HG03108 (cell line): ENCODE results near the gene HNRNPA1L2.
A peak's percentile ranks its signal among the peaks of the same experiment; 100 is the strongest.
"Not testable (repeated sequence)": the region's sequence is repeated elsewhere in the genome, so short reads cannot be mapped to it uniquely, and the experiment has no call there.

ENCODE experiments used
- ATAC-seq: cut with Tn5 transposase; IDR thresholded peaks from one replicate; pipeline ENCODE4 v1.9.1; 2021; ENCODE audit warnings: moderate library complexity; ENCODE audit not compliant: unreplicated experiment

HNRNPA1L2 gene

DNA sequence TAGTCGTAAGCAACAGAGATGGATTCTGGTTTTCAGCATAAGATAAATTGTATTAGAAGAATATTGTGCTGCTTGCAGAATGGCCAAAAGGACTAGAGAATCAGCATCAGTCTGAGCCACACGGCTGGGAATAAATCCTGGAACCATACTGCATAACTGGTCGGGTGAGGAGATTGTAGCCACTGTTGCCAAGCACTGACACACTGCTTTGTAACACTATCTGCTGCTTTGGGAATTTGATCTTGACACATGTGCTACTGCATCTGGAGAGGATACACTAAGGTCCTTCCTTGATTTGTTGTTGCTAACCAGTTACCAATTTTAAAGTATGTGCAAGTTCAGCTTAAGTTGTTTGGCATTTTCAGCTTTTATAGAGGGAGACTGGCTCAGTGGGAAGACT, 1.9 kb downstream of the HNRNPA1L2 start:
- no peak for ATAC-seq

DNA sequence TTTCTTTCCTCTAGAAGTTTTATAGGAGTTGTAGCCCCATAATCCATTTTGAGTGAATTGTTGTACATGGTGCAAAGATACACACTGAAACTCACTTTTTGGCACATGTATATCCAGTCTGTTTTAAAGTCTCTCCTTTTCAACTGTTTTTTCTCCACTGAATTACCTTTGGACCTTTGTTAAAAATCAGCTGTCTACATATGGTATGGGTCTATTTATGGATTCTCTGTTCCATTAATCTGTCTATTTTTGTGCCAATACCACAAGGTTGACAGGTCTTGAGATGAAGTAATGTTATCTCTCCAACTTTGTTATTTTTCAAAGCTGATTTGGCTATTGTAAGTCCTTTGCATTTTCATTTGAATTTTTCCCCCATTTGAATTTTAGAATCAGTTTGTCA, 4.7 kb downstream of the HNRNPA1L2 start:
- no peak for ATAC-seq

GRCh38 chr13:52650731-52651130, 8.5 kb downstream of the HNRNPA1L2 start:
- no peak for ATAC-seq

GRCh38 chr13:52651897-52652195, 9.6 kb downstream of the HNRNPA1L2 start:
- ATAC-seq = peak; percentile 8

- ATAC-seq = peak; percentile 95
These were observed 10.2 kb downstream of the HNRNPA1L2 start, which contains the start of gene SUGT1 for GRCh38 chr13:52652196-52652979. Gene SUGT1, plus strand, starts transcription at chr13:52652836. Its CDS starts 85 bp downstream, at chr13:52652921.

- ATAC-seq = peak; percentile 22
These were observed 10.7 kb downstream of the HNRNPA1L2 start for GRCh38 chr13:52652980-52653303.

- ATAC-seq = no peak
These were observed 17.1 kb downstream of the HNRNPA1L2 start for GRCh38 chr13:52659340-52659739.

DNA sequence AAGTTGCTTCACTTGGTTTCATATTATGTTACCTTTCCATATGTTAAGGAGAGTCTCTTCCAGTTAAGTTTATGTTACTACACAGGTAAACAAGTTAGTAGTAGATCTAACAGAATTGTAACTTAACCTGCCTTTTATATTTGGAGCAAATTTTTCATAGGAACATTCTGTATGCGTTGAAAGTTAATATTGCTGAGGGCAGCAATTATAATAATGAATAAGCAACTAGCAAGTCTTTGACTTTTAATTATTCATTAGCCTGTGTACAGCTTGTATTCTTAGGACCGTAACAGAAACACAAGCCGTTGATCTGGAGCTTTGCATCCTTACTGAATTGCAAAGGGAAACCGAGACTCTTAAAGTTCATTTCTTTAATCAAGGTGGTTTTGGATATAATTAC, 22.0 kb downstream of the HNRNPA1L2 start:
- no peak for ATAC-seq

DNA sequence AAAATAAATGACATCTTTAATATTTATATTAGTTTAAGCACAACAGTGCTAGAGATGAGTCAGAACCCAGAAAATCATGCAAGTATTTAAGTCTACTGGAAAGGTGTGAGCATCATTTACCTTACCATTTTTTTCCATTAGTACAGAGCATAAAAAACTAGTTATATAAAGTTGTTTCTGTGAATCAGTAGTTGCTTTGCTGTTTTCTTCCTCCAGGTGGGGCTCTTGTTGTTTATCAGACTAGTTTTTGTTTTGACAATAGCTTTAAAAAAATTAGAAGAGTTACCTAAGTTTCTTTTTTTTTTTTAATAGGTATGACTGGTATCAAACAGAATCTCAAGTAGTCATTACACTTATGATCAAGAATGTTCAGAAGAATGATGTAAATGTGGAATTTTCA, 23.1 kb downstream of the HNRNPA1L2 start:
- ATAC-seq = no peak

DNA sequence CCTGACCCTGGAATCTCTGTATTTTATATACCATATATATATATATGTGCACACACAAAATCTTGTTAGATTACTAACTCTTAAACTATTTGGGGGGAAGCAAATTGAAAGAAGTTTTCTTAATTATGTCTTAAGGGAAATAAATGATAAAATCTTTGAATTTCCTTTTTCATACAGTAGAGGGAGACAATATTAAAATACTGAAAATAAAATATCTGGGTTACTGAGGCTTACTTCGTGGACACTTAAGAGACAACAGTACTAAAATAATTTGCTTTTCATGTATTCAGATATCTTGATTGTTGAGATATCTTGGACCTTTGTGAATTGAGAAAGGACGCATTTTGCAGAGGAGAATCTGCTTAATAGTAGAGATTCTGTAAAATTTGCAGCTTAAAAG, 27.4 kb downstream of the HNRNPA1L2 start:
- ATAC-seq = no peak

GRCh38 chr13:52670726-52671125, 28.5 kb downstream of the HNRNPA1L2 start:
- ATAC-seq = no peak

- ATAC-seq = no peak
These were observed 31.2 kb downstream of the HNRNPA1L2 start for GRCh38 chr13:52673465-52673864.

- ATAC-seq = no peak
These were observed 35.6 kb downstream of the HNRNPA1L2 start for GRCh38 chr13:52677823-52678222.

- not testable (repeated sequence) for ATAC-seq
These were observed 43.6 kb downstream of the HNRNPA1L2 start for GRCh38 chr13:52685806-52686205.

GRCh38 chr13:52686376-52686775, 44.1 kb downstream of the HNRNPA1L2 start:
- ATAC-seq = no peak
